Panc1 (cell line): Measurements from ENCODE around the gene RABL3. TPM values are rescaled to one million over a fixed set of nuclear protein-coding genes. Genes with fewer than 3 reads are reported as not detected.

Source experiments
- ATAC-seq: fragments of 200-7000 bp; cut with Tn5 transposase; 2 replicates; pipeline ENCODE4 v1.9.1; 2020; ENCODE audit warnings: mild to moderate bottlenecking, moderate library complexity
- BruUV-seq: library from RNA; stranded (reverse); fragments of 400-500 nt; replicated peaks from 2 replicates; lab custom pipeline; 2021; lab: Mats Ljungman, UMichigan
- CTCF ChIA-PET: fragments of 300-600 bp; sonication (Branson Sonifier 250); formaldehyde crosslinking; loops from one replicate; lab custom pipeline; 2022; ENCODE audit warnings: antibody characterized with exemption; lab: Charles Lee
- POLR2A ChIA-PET: fragments of 300-600 bp; sonication (Branson Sonifier 250); formaldehyde crosslinking; loops from one replicate; lab custom pipeline; 2022; ENCODE audit warnings: antibody characterized with exemption; lab: Charles Lee
- DNase-seq: peaks from one replicate; pipeline ENCODE4 v3.0.0-alpha.2; 2010; ENCODE audit warnings: low read depth, low spot score
- H3K27ac ChIP-seq: 2 replicates; pipeline ENCODE4 v1.5.1; 2011; ENCODE audit warnings: mild to moderate bottlenecking, low read length, inconsistent platforms
- H3K27me3 ChIP-seq: fragments of 200-500 bp; sonication (Bioruptor generic); 2 replicates; pipeline ENCODE4 v1.6.0; 2014; ENCODE audit warnings: low read length, inconsistent platforms; ENCODE audit not compliant: control insufficient read depth, insufficient read depth
- H3K36me3 ChIP-seq: fragments of 200-500 bp; sonication (Bioruptor generic); 2 replicates; pipeline ENCODE4 v1.5.1; 2014; ENCODE audit warnings: inconsistent platforms, mild to moderate bottlenecking, low read length, moderate library complexity; ENCODE audit not compliant: control insufficient read depth, insufficient read depth
- H3K4me1 ChIP-seq: 2 replicates; pipeline ENCODE4 v1.5.1; 2011; ENCODE audit warnings: inconsistent platforms, mild to moderate bottlenecking, low read length, moderate library complexity; ENCODE audit not compliant: control insufficient read depth, insufficient read depth
- H3K4me3 ChIP-seq, 2 experiments: 2 replicates each; pipeline ENCODE4 v1.5.1; 2011 to 2012; ENCODE audit warnings: low read depth in 2 of 2, low read length in 2 of 2, mild to moderate bottlenecking in 2 of 2, inconsistent platforms in 1 of 2, moderate library complexity in 1 of 2
- H3K9me3 ChIP-seq: fragments of 200-500 bp; sonication (Bioruptor generic); 2 replicates; pipeline ENCODE4 v1.5.1; 2014; ENCODE audit warnings: low read depth, mild to moderate bottlenecking, inconsistent platforms, low read length, moderate library complexity; ENCODE audit not compliant: control insufficient read depth, insufficient read depth
- POLR2AphosphoS5 ChIP-seq: IDR thresholded peaks from 2 replicates; pipeline ENCODE4 v1.6.1; 2012; ENCODE audit warnings: mild to moderate bottlenecking, low read depth, low read length, moderate library complexity
- SIN3A ChIP-seq: IDR thresholded peaks from 2 replicates; pipeline ENCODE4 v1.6.1; 2012; ENCODE audit warnings: low read depth, mild to moderate bottlenecking, low read length, moderate library complexity, borderline replicate concordance; ENCODE audit not compliant: insufficient read depth
- TCF7L2 ChIP-seq: IDR thresholded peaks from 2 replicates; pipeline ENCODE4 v1.6.1; 2011; ENCODE audit warnings: mild to moderate bottlenecking, low read depth, low read length, inconsistent platforms
- in situ Hi-C: cut with HindIII; loops from 2 replicates; pipeline ENCODE4 v1.10.0; 2016; ENCODE audit warnings: low sequenced_read_pairs, low pct_unique_long_range_greater_than_20kb
- intact Hi-C: fragments of 100-400 bp; cut with micrococcal nuclease; formaldehyde crosslinking; loops from one replicate; pipeline ENCODE4 v1.10.0; 2022; ENCODE audit not compliant: unreplicated experiment
- total RNA-seq: library from RNA; stranded (reverse); gene quantifications from one replicate; pipeline ENCODE4 v1.2.1, GENCODE V29; 2021; ENCODE audit not compliant: unreplicated experiment
- TF ChIP-seq, protein P1 (sequence below): fragments of 450-650 bp; IDR thresholded peaks from 2 replicates; pipeline ENCODE4 v1.5.1; 2017; ENCODE audit warnings: mild to moderate bottlenecking
- TF ChIP-seq, protein P2 (sequence below), 2 experiments: IDR thresholded peaks; 2 replicates each; pipeline ENCODE4 v1.6.1; 2011 to 2012; ENCODE audit warnings: low read depth in 2 of 2, control low read depth in 1 of 2, low read length in 1 of 2, mild to moderate bottlenecking in 1 of 2, moderate library complexity in 1 of 2; ENCODE audit not compliant: insufficient read depth in 1 of 2

RABL3 gene
- total RNA-seq, 1 experiment from 2014 or later, result 15.8 TPM

DNA sequence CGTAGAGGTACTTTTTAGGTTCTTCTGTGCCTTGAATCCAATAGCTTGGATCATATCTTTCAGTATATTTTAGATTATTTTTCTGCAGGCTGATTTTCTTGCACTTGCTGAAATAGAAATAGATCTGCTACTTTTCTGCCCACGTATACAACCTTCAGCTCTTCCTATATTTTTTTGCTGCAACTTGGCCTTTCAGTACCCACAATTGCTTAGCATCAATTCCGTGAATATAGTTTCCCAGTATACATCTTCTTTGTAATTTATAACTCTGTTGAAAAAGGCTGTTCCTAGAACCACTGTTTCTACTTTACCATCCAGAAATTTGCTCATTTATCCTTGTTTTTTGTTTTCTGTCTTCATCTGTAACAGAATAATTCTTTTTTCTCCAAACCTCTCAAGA lies 36.5 kb upstream of the RABL3 start:
- in situ Hi-C loops, result no loop called here
- DNase-seq (no peak), ATAC-seq (no peak)
- H3K4me1 ChIP-seq, result no peaks in the 10 kb centered on the region
- BruUV-seq, result no TSS peak
- no peak overlapping the region for H3K27ac ChIP-seq
- ChIA-PET CTCF (no interaction called here), POLR2A (no interaction called here)
- intact Hi-C loops, result no loop called here
- TF ChIP-seq POLR2AphosphoS5 (no peak), TCF7L2 (no peak), SIN3A (no peak)
- TF ChIP-seq, protein P1, sequence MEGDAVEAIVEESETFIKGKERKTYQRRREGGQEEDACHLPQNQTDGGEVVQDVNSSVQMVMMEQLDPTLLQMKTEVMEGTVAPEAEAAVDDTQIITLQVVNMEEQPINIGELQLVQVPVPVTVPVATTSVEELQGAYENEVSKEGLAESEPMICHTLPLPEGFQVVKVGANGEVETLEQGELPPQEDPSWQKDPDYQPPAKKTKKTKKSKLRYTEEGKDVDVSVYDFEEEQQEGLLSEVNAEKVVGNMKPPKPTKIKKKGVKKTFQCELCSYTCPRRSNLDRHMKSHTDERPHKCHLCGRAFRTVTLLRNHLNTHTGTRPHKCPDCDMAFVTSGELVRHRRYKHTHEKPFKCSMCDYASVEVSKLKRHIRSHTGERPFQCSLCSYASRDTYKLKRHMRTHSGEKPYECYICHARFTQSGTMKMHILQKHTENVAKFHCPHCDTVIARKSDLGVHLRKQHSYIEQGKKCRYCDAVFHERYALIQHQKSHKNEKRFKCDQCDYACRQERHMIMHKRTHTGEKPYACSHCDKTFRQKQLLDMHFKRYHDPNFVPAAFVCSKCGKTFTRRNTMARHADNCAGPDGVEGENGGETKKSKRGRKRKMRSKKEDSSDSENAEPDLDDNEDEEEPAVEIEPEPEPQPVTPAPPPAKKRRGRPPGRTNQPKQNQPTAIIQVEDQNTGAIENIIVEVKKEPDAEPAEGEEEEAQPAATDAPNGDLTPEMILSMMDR, result no peak
- TF ChIP-seq, protein P2, sequence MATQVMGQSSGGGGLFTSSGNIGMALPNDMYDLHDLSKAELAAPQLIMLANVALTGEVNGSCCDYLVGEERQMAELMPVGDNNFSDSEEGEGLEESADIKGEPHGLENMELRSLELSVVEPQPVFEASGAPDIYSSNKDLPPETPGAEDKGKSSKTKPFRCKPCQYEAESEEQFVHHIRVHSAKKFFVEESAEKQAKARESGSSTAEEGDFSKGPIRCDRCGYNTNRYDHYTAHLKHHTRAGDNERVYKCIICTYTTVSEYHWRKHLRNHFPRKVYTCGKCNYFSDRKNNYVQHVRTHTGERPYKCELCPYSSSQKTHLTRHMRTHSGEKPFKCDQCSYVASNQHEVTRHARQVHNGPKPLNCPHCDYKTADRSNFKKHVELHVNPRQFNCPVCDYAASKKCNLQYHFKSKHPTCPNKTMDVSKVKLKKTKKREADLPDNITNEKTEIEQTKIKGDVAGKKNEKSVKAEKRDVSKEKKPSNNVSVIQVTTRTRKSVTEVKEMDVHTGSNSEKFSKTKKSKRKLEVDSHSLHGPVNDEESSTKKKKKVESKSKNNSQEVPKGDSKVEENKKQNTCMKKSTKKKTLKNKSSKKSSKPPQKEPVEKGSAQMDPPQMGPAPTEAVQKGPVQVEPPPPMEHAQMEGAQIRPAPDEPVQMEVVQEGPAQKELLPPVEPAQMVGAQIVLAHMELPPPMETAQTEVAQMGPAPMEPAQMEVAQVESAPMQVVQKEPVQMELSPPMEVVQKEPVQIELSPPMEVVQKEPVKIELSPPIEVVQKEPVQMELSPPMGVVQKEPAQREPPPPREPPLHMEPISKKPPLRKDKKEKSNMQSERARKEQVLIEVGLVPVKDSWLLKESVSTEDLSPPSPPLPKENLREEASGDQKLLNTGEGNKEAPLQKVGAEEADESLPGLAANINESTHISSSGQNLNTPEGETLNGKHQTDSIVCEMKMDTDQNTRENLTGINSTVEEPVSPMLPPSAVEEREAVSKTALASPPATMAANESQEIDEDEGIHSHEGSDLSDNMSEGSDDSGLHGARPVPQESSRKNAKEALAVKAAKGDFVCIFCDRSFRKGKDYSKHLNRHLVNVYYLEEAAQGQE (IDR thresholded peaks at IDR 0.05; ENCODE audit: insufficient read depth in 1 of 2, low read depth in 2 of 2, low read length in 1 of 2), result no peak
- no peaks in the 10 kb centered on the region for H3K9me3 ChIP-seq
- no peaks in the 10 kb centered on the region for H3K27me3 ChIP-seq
- peaks cover 8% of the 10 kb centered on the region; the same call in 1 of the 2 replicates for H3K36me3 ChIP-seq
- H3K4me3 ChIP-seq, result no peak overlapping the region

GRCh38 chr3:120775411-120775810 lies 33.1 kb upstream of the RABL3 start:
- Histone ChIP-seq H3K27me3 (no peaks in the 10 kb centered on the region), H3K27ac (no peak overlapping the region), H3K9me3 (no peaks in the 10 kb centered on the region), H3K4me3 (no peak overlapping the region), H3K36me3 (peaks cover 8% of the 10 kb centered on the region; the same call in 1 of the 2 replicates), H3K4me1 (no peaks in the 10 kb centered on the region)
- TF ChIP-seq SIN3A, result no peak
- TF ChIP-seq, protein P2 (IDR thresholded peaks at IDR 0.05; ENCODE audit: insufficient read depth in 1 of 2, low read depth in 2 of 2, low read length in 1 of 2), result no peak
- TF ChIP-seq, protein P1, result no peak
- TF ChIP-seq TCF7L2, result no peak
- CTCF ChIA-PET, result no interaction called here
- intact Hi-C loops, result no loop called here
- POLR2A ChIA-PET, result no interaction called here
- DNase-seq, result no peak
- BruUV-seq, result no TSS peak
- ATAC-seq, result no peak
- in situ Hi-C loops, result no loop called here
